GM10266 (cell line): ENCODE data around the gene RPL36A.
A peak's percentile ranks its signal among the peaks of the same experiment; 100 is the strongest.

Source experiments
- DNase-seq: peaks from one replicate; pipeline ENCODE4 v3.0.0; 2012; ENCODE audit errors: extremely low spot score
- TF ChIP-seq, protein P1 (sequence below): IDR thresholded peaks from 2 replicates; pipeline ENCODE4 v1.5.1; 2012; ENCODE audit warnings: mild to moderate bottlenecking, low read depth; ENCODE audit not compliant: control insufficient read depth, insufficient read depth; ENCODE audit errors: missing control alignments

The RPL36A gene

GRCh38 chrX:101383679-101384205 lies 7.1 kb upstream of the RPL36A start:
- DNase-seq = peak; percentile 29
- TF ChIP-seq, protein P1, sequence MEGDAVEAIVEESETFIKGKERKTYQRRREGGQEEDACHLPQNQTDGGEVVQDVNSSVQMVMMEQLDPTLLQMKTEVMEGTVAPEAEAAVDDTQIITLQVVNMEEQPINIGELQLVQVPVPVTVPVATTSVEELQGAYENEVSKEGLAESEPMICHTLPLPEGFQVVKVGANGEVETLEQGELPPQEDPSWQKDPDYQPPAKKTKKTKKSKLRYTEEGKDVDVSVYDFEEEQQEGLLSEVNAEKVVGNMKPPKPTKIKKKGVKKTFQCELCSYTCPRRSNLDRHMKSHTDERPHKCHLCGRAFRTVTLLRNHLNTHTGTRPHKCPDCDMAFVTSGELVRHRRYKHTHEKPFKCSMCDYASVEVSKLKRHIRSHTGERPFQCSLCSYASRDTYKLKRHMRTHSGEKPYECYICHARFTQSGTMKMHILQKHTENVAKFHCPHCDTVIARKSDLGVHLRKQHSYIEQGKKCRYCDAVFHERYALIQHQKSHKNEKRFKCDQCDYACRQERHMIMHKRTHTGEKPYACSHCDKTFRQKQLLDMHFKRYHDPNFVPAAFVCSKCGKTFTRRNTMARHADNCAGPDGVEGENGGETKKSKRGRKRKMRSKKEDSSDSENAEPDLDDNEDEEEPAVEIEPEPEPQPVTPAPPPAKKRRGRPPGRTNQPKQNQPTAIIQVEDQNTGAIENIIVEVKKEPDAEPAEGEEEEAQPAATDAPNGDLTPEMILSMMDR = no peak

- DNase-seq = no peak
- TF ChIP-seq, protein P1 = no peak
These were observed 5.7 kb upstream of the RPL36A start for GRCh38 chrX:101385026-101385684.

GRCh38 chrX:101385795-101386541 lies 4.8 kb upstream of the RPL36A start, which contains the start of gene BTK:
BTK (minus strand) TSS chrX:101386191; CDS start chrX:101375284, 10,907 bp downstream.
- TF ChIP-seq, protein P1 = no peak
- DNase-seq = peak; percentile 46

GRCh38 chrX:101386542-101386885 lies 4.3 kb upstream of the RPL36A start:
- TF ChIP-seq, protein P1 = no peak
- DNase-seq = no peak

GRCh38 chrX:101388604-101389003 lies 2.2 kb upstream of the RPL36A start:
- no peak for DNase-seq

DNA sequence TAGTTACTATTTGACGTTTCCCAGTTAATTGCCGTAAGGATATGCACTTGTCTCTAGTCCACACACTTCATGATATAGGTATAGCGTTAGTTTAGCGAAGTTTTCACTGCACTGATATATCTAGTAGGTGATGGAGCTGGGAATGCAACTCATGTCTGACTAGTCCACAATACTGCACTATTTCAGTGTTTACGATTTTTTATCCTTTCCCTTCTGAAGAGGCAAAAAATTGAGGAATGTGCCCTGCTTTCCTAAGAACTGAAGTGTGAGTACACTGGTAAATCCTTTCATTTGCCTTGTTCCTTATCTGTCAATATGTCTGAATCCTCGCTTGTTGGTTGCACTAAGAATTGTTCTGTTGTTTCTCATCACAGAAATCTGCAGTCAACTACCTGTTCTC lies 1.0 kb downstream of the RPL36A start:
- TF ChIP-seq, protein P1 = no peak
- DNase-seq = no peak

More at GRCh38 chrX:101388604-101389003, 2.2 kb upstream of the RPL36A start:
- TF ChIP-seq, protein P1 = no peak
